Neuronal stem cell (in vitro differentiated cells): ENCODE data around the gene SLMAP. TPM values are rescaled to one million over a fixed set of nuclear protein-coding genes. Genes with fewer than 3 reads are reported as not detected.

Experiments
- DNase-seq: peaks from one replicate; pipeline ENCODE4 v3.0.0-alpha.2; 2013; ENCODE audit warnings: low spot score
- H2AFZ ChIP-seq: one replicate; pipeline ENCODE4 v1.6.1; 2013; ENCODE audit warnings: mild to moderate bottlenecking, low read length, inconsistent platforms
- H2AK5ac ChIP-seq: 2 replicates; pipeline ENCODE4 v1.6.1; 2013; ENCODE audit warnings: low read depth, mild to moderate bottlenecking, inconsistent platforms, low read length, moderate library complexity, mixed read lengths
- H2BK120ac ChIP-seq: 2 replicates; pipeline ENCODE4 v1.6.1; 2013; ENCODE audit warnings: low read depth, mild to moderate bottlenecking, inconsistent platforms, low read length, moderate library complexity, mixed read lengths
- H2BK12ac ChIP-seq: one replicate; pipeline ENCODE4 v1.6.1; 2013; ENCODE audit warnings: low read length, inconsistent platforms
- H2BK15ac ChIP-seq: 2 replicates; pipeline ENCODE4 v1.6.1; 2013; ENCODE audit warnings: mild to moderate bottlenecking, low read length, inconsistent platforms, mixed read lengths
- H2BK5ac ChIP-seq: one replicate; pipeline ENCODE4 v1.6.1; 2013; ENCODE audit warnings: inconsistent platforms, mild to moderate bottlenecking, low read length, moderate library complexity
- H3K14ac ChIP-seq: one replicate; pipeline ENCODE4 v1.6.1; 2013; ENCODE audit warnings: low read length, inconsistent platforms
- H3K18ac ChIP-seq: 2 replicates; pipeline ENCODE4 v1.6.1; 2013; ENCODE audit warnings: low read length, inconsistent platforms
- H3K23ac ChIP-seq: 2 replicates; pipeline ENCODE4 v1.6.1; 2013; ENCODE audit warnings: low read depth, mild to moderate bottlenecking, mixed read lengths, low read length, inconsistent platforms; ENCODE audit not compliant: poor library complexity
- H3K27ac ChIP-seq: replicated peaks from 3 replicates; pipeline ENCODE4 v1.5.1; 2013; ENCODE audit warnings: low read length, inconsistent platforms
- H3K27me3 ChIP-seq, 3 experiments: 2 replicates each; pipeline ENCODE4 v1.6.1; 2013; ENCODE audit warnings: low read length in 3 of 3, mild to moderate bottlenecking in 2 of 3, inconsistent platforms in 1 of 3, low read depth in 1 of 3, mixed read lengths in 1 of 3, moderate library complexity in 1 of 3; ENCODE audit not compliant: control insufficient read depth in 3 of 3, insufficient read depth in 3 of 3
- H3K36me3 ChIP-seq, 2 donors: replicated peaks in 1 of 2; 2 replicates each; pipeline ENCODE4 v1.6.1; 2013; ENCODE audit warnings: low read length in 2 of 2; ENCODE audit not compliant: control insufficient read depth in 2 of 2, insufficient read depth in 2 of 2
- H3K4ac ChIP-seq: 2 replicates; pipeline ENCODE4 v1.6.1; 2013; ENCODE audit warnings: inconsistent platforms, mild to moderate bottlenecking, low read length, moderate library complexity
- H3K4me1 ChIP-seq, 2 donors: 1 replicate in 1 of 2; 2 replicates in 1 of 2; pipeline ENCODE4 v1.6.1; 2013; ENCODE audit warnings: low read length in 2 of 2, low read depth in 1 of 2; ENCODE audit not compliant: control insufficient read depth in 2 of 2, insufficient read depth in 1 of 2
- H3K4me2 ChIP-seq: one replicate; pipeline ENCODE4 v1.6.1; 2013; ENCODE audit warnings: mild to moderate bottlenecking, low read length, inconsistent platforms; ENCODE audit not compliant: insufficient read depth, poor library complexity, severe bottlenecking
- H3K4me3 ChIP-seq, 2 donors: 2 replicates each; pipeline ENCODE4 v1.5.1; 2013; ENCODE audit warnings: low read length in 2 of 2, mild to moderate bottlenecking in 2 of 2, inconsistent platforms in 1 of 2, moderate library complexity in 1 of 2
- H3K79me1 ChIP-seq: one replicate; pipeline ENCODE4 v1.6.1; 2013; ENCODE audit warnings: low read depth, mild to moderate bottlenecking, inconsistent platforms, low read length, moderate library complexity
- H3K9ac ChIP-seq: one replicate; pipeline ENCODE4 v1.6.1; 2013; ENCODE audit warnings: mild to moderate bottlenecking, low read depth, low read length, inconsistent platforms; ENCODE audit not compliant: poor library complexity
- H3K9me3 ChIP-seq, 2 donors: replicated peaks in 1 of 2; 2 replicates each; pipeline versions ENCODE3 to v1.6.1; 2013; ENCODE audit warnings: low read length in 2 of 2, mild to moderate bottlenecking in 2 of 2, inconsistent platforms in 1 of 2, low read depth in 1 of 2, mixed read lengths in 1 of 2, moderate library complexity in 1 of 2; ENCODE audit not compliant: control insufficient read depth in 2 of 2, insufficient read depth in 1 of 2
- H4K8ac ChIP-seq: one replicate; pipeline ENCODE4 v1.6.1; 2013; ENCODE audit warnings: low read depth, mild to moderate bottlenecking, inconsistent platforms, low read length, moderate library complexity
- H4K91ac ChIP-seq: one replicate; pipeline ENCODE4 v1.6.1; 2013; ENCODE audit warnings: low read length, low read depth, mild to moderate bottlenecking, inconsistent platforms; ENCODE audit not compliant: poor library complexity
- WGBS, 2 donors: extraction: QIAGEN DNeasy Blood & Tissue Kit; methylation state at CpG; one replicate each; pipeline ENCODE4 v1.1.7; 2013; ENCODE audit warnings: missing lambda C conversion rate in 2 of 2, mixed read lengths in 1 of 2; ENCODE audit not compliant: insufficient read length in 2 of 2, insufficient replicate concordance in 1 of 2; ENCODE audit errors: extremely low coverage in 2 of 2; 5-methylcytosine and 5-hydroxymethylcytosine counted together
- polyA plus RNA-seq, 2 experiments: library from polyadenylated mRNA; stranded (reverse); fragments of 200-250 nt; gene quantifications; one replicate each; pipeline ENCODE4 v1.2.3, GENCODE V29; 2013

SLMAP gene
- polyA plus RNA-seq (2013, experiment 1 of 2): 22.4 TPM
- polyA plus RNA-seq (2013, experiment 2 of 2): 24.4 TPM

DNA sequence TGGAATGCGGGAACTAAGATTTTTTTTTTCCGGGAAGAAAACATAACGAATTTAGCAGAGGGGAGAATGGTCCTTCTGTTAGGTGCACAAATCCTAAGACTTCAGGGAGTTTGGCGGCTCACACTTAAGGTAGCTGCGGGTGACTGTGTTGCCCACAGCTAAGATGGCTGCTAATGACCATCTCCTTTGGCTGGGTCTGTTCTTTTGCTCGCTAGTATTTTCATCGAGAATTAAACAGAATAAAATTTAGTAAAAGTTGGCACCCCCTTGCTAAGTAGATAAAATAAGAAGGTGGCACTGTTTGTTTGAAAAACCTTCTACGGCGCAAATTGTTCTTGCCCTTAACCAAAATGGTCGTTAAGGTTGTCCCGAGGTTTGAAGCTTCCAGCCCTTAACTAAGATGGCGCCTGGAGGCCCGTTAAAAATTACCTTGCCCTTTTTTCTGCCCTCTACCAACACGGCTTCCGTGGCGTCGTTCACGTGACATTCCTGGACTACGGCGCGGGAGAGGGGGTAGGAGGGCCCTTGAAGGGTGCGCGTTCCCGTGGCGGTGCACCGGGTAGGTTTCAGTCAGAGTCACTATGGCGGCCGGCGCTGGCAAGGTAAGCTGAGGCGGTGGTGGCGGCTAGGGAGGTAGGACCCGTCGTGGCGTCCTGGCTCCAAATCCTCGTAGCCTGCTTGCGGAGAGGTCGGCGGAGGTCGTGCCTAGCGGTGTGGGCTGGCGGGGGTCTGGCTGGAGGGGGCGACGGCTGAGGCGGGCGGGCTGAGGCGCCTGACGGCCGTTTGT lies at the start of gene SLMAP:
SLMAP (plus strand) TSS at position 569 of the 787 bp plus-strand sequence. CDS start 1,343 bp downstream, outside the sequence.
- H3K4ac ChIP-seq: no peak within 1 kb of the TSS
- no peak within 1 kb of the TSS for H2BK12ac ChIP-seq
- peaks cover 17% of the 10 kb centered on the region for H3K79me1 ChIP-seq
- H3K36me3 ChIP-seq: peaks cover 2 to 32% of the 10 kb centered on the region in 2 donors
- H3K4me1 ChIP-seq: peaks cover 0 to 12% of the 10 kb centered on the region in 2 donors
- peak within 1 kb of the TSS; percentile 92 for H2AFZ ChIP-seq
- H4K91ac ChIP-seq: peak within 1 kb of the TSS; percentile 79
- peak within 1 kb of the TSS; percentile 81 to 93 for H3K4me3 ChIP-seq
- H3K4me2 ChIP-seq: peak within 1 kb of the TSS; percentile 91
- peak within 1 kb of the TSS; percentile 75 for H2BK5ac ChIP-seq
- H4K8ac ChIP-seq: no peak within 1 kb of the TSS
- peak; percentile 90 for DNase-seq
- peak within 1 kb of the TSS; percentile 100 for H3K9ac ChIP-seq
- H2BK15ac ChIP-seq: peak within 1 kb of the TSS; percentile 96
- H3K14ac ChIP-seq: peak within 1 kb of the TSS; percentile 99
- H3K27ac ChIP-seq: peak within 1 kb of the TSS; percentile 59
- no peaks in the 10 kb centered on the region for H3K9me3 ChIP-seq
- H2BK120ac ChIP-seq: no peak within 1 kb of the TSS
- peak within 1 kb of the TSS; percentile 100 for H3K23ac ChIP-seq
- peak within 1 kb of the TSS; percentile 99 for H3K18ac ChIP-seq
- no CpG with 5 or more reads among the region's 48 CpGs for WGBS, 2 donors
- peak within 1 kb of the TSS; percentile 74 for H2AK5ac ChIP-seq
- H3K27me3 ChIP-seq: no peaks in the 10 kb centered on the region

GRCh38 chr3:57706462-57706861 lies 49.6 kb upstream of the SLMAP start:
- H3K4me3 ChIP-seq: no peak overlapping the region
- no peak overlapping the region for H3K18ac ChIP-seq
- H2BK5ac ChIP-seq: no peak overlapping the region
- no peak overlapping the region for H2BK12ac ChIP-seq
- no peak overlapping the region for H3K9ac ChIP-seq
- no peak for DNase-seq
- H4K8ac ChIP-seq: no peak overlapping the region
- H3K27ac ChIP-seq: no peak overlapping the region
- no peak overlapping the region for H4K91ac ChIP-seq
- H3K4ac ChIP-seq: no peak overlapping the region
- H3K4me2 ChIP-seq: no peak overlapping the region
- WGBS, 2 donors: no CpG with 5 or more reads among the region's 3 CpGs
- H3K36me3 ChIP-seq: no peaks in the 10 kb centered on the region
- no peak overlapping the region for H3K14ac ChIP-seq
- no peak overlapping the region for H3K23ac ChIP-seq
- no peaks in the 10 kb centered on the region for H3K27me3 ChIP-seq
- H2AK5ac ChIP-seq: no peak overlapping the region
- H3K79me1 ChIP-seq: no peaks in the 10 kb centered on the region
- no peak overlapping the region for H2BK15ac ChIP-seq
- no peaks in the 10 kb centered on the region for H3K9me3 ChIP-seq
- H2AFZ ChIP-seq: no peak overlapping the region
- no peaks in the 10 kb centered on the region for H3K4me1 ChIP-seq
- no peak overlapping the region for H2BK120ac ChIP-seq

- WGBS, 2 donors: no CpG with 5 or more reads among the region's 2 CpGs
- no peak overlapping the region for H3K4me3 ChIP-seq
- DNase-seq: no peak
- H4K91ac ChIP-seq: no peak overlapping the region
- no peak overlapping the region for H2AFZ ChIP-seq
- H3K14ac ChIP-seq: no peak overlapping the region
- H3K4ac ChIP-seq: no peak overlapping the region
- no peak overlapping the region for H3K18ac ChIP-seq
- H2AK5ac ChIP-seq: no peak overlapping the region
- H3K23ac ChIP-seq: no peak overlapping the region
- no peak overlapping the region for H2BK12ac ChIP-seq
- no peaks in the 10 kb centered on the region for H3K4me1 ChIP-seq
- no peak overlapping the region for H2BK5ac ChIP-seq
- H3K4me2 ChIP-seq: no peak overlapping the region
- no peaks in the 10 kb centered on the region for H3K9me3 ChIP-seq
- no peaks in the 10 kb centered on the region for H3K27me3 ChIP-seq
- H3K36me3 ChIP-seq: no peaks in the 10 kb centered on the region
- no peak overlapping the region for H3K27ac ChIP-seq
- no peaks in the 10 kb centered on the region for H3K79me1 ChIP-seq
- no peak overlapping the region for H4K8ac ChIP-seq
- no peak overlapping the region for H2BK120ac ChIP-seq
- no peak overlapping the region for H2BK15ac ChIP-seq
- H3K9ac ChIP-seq: no peak overlapping the region
Measured at GRCh38 chr3:57709031-57709430, 47.1 kb upstream of the SLMAP start.

- H2BK120ac ChIP-seq: no peak overlapping the region
- H3K4ac ChIP-seq: no peak overlapping the region
- H2BK5ac ChIP-seq: no peak overlapping the region
- H3K36me3 ChIP-seq: no peaks in the 10 kb centered on the region
- H3K14ac ChIP-seq: no peak overlapping the region
- H3K4me1 ChIP-seq: no peaks in the 10 kb centered on the region
- no CpG with 5 or more reads among the region's 2 CpGs for WGBS, 2 donors
- H4K8ac ChIP-seq: no peak overlapping the region
- no peak overlapping the region for H3K9ac ChIP-seq
- H3K27me3 ChIP-seq: no peaks in the 10 kb centered on the region
- H2AFZ ChIP-seq: no peak overlapping the region
- DNase-seq: no peak
- no peak overlapping the region for H2BK15ac ChIP-seq
- no peak overlapping the region for H3K23ac ChIP-seq
- no peak overlapping the region for H3K18ac ChIP-seq
- no peak overlapping the region for H3K4me2 ChIP-seq
- H3K4me3 ChIP-seq: no peak overlapping the region
- no peaks in the 10 kb centered on the region for H3K9me3 ChIP-seq
- no peak overlapping the region for H2AK5ac ChIP-seq
- H3K27ac ChIP-seq: no peak overlapping the region
- no peak overlapping the region for H4K91ac ChIP-seq
- no peak overlapping the region for H2BK12ac ChIP-seq
- no peaks in the 10 kb centered on the region for H3K79me1 ChIP-seq
Measured at GRCh38 chr3:57709559-57709958, 46.5 kb upstream of the SLMAP start.
